GM13977 (cell line): ENCODE measurements around the gene RANBP17.

Experiments used
- DNase-seq: peaks from one replicate; pipeline ENCODE4 v3.0.0; 2012; ENCODE audit warnings: low spot score
- CTCF ChIP-seq: IDR thresholded peaks from 2 replicates; pipeline ENCODE4 v1.5.1; 2012; ENCODE audit warnings: mild to moderate bottlenecking, control low read depth; ENCODE audit not compliant: insufficient read depth; ENCODE audit errors: extremely low read depth, missing control alignments
- in situ Hi-C: fragments of 300-500 bp; cut with MboI; formaldehyde crosslinking; loops from one replicate; pipeline ENCODE4 v1.12.0; 2022; ENCODE audit warnings: low sequenced_read_pairs, low pct_unique_long_range_greater_than_20kb, mixed read lengths, inconsistent platforms; ENCODE audit not compliant: unreplicated experiment

Gene RANBP17

GRCh38 chr5:171080186-171080938, 218.5 kb downstream of the RANBP17 start:
- no peak for DNase-seq
- no peak for TF ChIP-seq CTCF
- in situ Hi-C loops = no loop called here

GRCh38 chr5:171081319-171081718, 219.5 kb downstream of the RANBP17 start:
- in situ Hi-C loops = no loop called here
- no peak for TF ChIP-seq CTCF
- no peak for DNase-seq

- no peak for TF ChIP-seq CTCF
- in situ Hi-C loops = no loop called here
- no peak for DNase-seq
Observed at GRCh38 chr5:171092194-171092593, 230.4 kb downstream of the RANBP17 start.

GRCh38 chr5:171093598-171093997, 231.8 kb downstream of the RANBP17 start:
- no peak for TF ChIP-seq CTCF
- in situ Hi-C loops = no loop called here
- no peak for DNase-seq

- TF ChIP-seq CTCF = no peak
- DNase-seq = no peak
- in situ Hi-C loops = no loop called here
Observed at GRCh38 chr5:171094356-171094755, 232.5 kb downstream of the RANBP17 start.

GRCh38 chr5:171102877-171103610, 241.2 kb downstream of the RANBP17 start:
- DNase-seq = no peak
- in situ Hi-C loops = no loop called here
- no peak for TF ChIP-seq CTCF
